ENCODE results near the gene GTPBP10. TPM values are rescaled to one million over a fixed set of nuclear protein-coding genes. Genes with fewer than 3 reads are reported as not detected.
"Not testable (repeated sequence)": the region's sequence is repeated elsewhere in the genome, so short reads cannot be mapped to it uniquely, and the experiment has no call there.

Gene GTPBP10
- total and polyA plus RNA-seq, 5 donors from 2014 or later, result 27.2 to 49.1 (median 37.3) TPM

DNA sequence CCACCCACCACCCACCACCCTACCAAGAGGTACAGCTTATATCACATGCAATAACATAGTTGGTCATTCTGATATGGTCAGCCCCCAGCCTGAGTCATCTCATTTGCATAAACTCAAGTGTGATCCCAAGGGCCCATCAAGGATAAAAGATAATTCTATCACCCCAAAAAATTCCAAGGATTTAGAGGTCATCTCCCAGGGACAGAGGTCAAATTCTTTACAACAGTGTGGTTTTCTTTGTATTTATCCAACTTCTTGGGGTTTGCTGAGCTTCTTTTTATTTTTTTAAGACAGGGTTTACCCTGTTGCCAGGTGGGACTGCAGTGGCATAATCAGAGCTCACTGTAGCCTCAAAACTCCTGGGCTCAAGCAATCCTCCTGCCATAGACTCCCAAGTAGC is 9.4 kb upstream of the GTPBP10 start:
- Histone ChIP-seq H3K36me3 (ENCODE audit: control insufficient read depth, insufficient read depth, low read length) (no peaks in the 10 kb centered on the region), H3K4me3 (ENCODE audit: low read depth, low read length) (no peak overlapping the region), H3K9me3 (ENCODE audit: control insufficient read depth in 2 of 2, low read length in 2 of 2) (no peaks in the 10 kb centered on the region), H3K27ac (ENCODE audit: insufficient read depth, low read length, poor library complexity, severe bottlenecking) (no peak overlapping the region), H3K27me3 (ENCODE audit: control insufficient read depth, insufficient read depth, low read length) (no peaks in the 10 kb centered on the region), H3K4me1 (ENCODE audit: control insufficient read depth, insufficient read depth, low read length, poor library complexity, severe bottlenecking) (no peaks in the 10 kb centered on the region)
- Mint-ChIP-seq H3K9me3 (no peaks in the 10 kb centered on the region), H3K4me1 (peaks cover 0 to 4% (median 0%) of the 10 kb centered on the region in 4 donors), H3K36me3 (no peaks in the 10 kb centered on the region), H3K4me3 (no peak overlapping the region), H3K27ac (no peak overlapping the region), H3K27me3 (peaks cover 4% of the 10 kb centered on the region)
- no peak for ATAC-seq (ENCODE audit: low read depth in 2 of 2)
- DNase-seq, result no peak

DNA sequence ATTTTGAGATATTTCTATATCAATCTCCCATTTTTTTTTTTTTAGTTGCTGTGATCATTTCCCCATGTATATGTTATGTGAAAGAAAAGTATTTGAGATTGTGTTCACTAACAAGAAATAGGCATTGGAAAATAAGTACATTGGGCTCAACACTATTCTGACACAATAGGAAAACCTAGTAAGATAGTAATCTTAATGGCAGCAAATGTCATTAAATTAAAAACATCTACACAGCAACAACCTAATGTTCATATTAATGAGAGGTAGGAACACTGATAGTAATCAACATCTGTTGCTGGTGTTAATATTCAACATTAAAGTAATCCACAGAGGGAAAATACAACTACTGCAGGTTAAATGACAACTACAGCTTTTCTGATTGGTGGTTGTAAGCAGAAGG is 1.5 kb upstream of the GTPBP10 start:
- Histone ChIP-seq H3K27me3 (ENCODE audit: control insufficient read depth, insufficient read depth, low read length) (no peaks in the 10 kb centered on the region), H3K36me3 (ENCODE audit: control insufficient read depth, insufficient read depth, low read length) (peaks cover 3% of the 10 kb centered on the region), H3K9me3 (ENCODE audit: control insufficient read depth in 2 of 2, low read length in 2 of 2) (no peaks in the 10 kb centered on the region), H3K4me3 (ENCODE audit: low read depth, low read length) (no peak overlapping the region), H3K27ac (ENCODE audit: insufficient read depth, low read length, poor library complexity, severe bottlenecking) (no peak overlapping the region), H3K4me1 (ENCODE audit: control insufficient read depth, insufficient read depth, low read length, poor library complexity, severe bottlenecking) (peaks cover 32% of the 10 kb centered on the region)
- Mint-ChIP-seq H3K27ac (peak overlapping the region in 2 of 3 donors; percentile 99 to 100), H3K4me3 (peak overlapping the region; percentile 95 to 99 (median 98)), H3K9me3 (peaks cover 0 to 2% (median 0%) of the 10 kb centered on the region in 7 donors), H3K36me3 (peaks cover 17% of the 10 kb centered on the region), H3K27me3 (peaks cover 11% of the 10 kb centered on the region), H3K4me1 (peaks cover 24 to 51% (median 36%) of the 10 kb centered on the region in 4 donors)
- DNase-seq (no peak), ATAC-seq (ENCODE audit: low read depth in 2 of 2) (no peak)

DNA sequence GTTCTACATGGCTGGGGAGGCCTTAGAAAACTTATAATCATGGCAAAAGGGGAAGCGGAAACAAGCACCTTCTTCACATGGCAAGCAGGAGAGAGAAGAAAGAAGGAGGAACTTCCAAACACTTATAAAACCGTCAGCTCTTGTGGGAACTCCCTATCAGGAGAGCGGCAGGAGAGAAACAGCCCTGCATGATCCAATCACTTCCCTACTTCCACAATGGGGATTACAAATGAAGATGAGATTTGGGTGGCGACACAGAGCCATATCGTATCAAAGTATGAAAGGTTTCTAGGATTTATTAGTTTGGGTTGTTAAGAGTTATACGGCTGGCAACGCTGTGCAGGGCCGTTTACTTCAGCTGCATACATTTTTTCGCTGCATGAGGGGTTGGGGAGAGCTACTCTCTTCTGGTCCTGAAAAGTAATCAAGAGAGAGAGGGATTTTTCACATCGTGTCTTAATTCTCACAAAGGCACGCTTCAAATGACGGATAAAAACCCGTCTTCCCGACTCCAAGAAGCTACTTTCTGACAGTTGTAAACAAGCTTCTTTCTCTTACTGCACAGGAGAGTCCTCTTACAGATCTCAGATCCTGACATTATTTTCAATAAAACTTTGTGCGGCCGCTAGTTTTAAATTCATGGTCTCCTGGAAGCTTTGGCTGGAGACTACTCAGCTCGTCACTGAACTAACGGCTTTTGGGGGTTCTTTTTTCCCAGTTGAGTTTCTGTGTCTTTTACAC is 751 bp upstream of the GTPBP10 start:
- DNase-seq, result peak in 1 of 3 donors; percentile 49
- Histone ChIP-seq H3K4me3 (ENCODE audit: low read depth, low read length) (peak overlapping the region; percentile 99), H3K9me3 (ENCODE audit: control insufficient read depth in 2 of 2, low read length in 2 of 2) (no peaks in the 10 kb centered on the region), H3K27me3 (ENCODE audit: control insufficient read depth, insufficient read depth, low read length) (no peaks in the 10 kb centered on the region), H3K4me1 (ENCODE audit: control insufficient read depth, insufficient read depth, low read length, poor library complexity, severe bottlenecking) (peaks cover 32% of the 10 kb centered on the region), H3K36me3 (ENCODE audit: control insufficient read depth, insufficient read depth, low read length) (peaks cover 3% of the 10 kb centered on the region), H3K27ac (ENCODE audit: insufficient read depth, low read length, poor library complexity, severe bottlenecking) (peak overlapping the region; percentile 93)
- peaks cover 11% of the 10 kb centered on the region for H3K27me3 Mint-ChIP-seq
- peaks cover 0 to 2% (median 0%) of the 10 kb centered on the region in 7 donors for H3K9me3 Mint-ChIP-seq
- H3K4me3 Mint-ChIP-seq, result peak overlapping the region; percentile 95 to 99 (median 98)
- no peak for ATAC-seq (ENCODE audit: low read depth in 2 of 2)
- peaks cover 22% of the 10 kb centered on the region for H3K36me3 Mint-ChIP-seq
- peaks cover 31 to 59% (median 40%) of the 10 kb centered on the region in 4 donors for H3K4me1 Mint-ChIP-seq
- peak overlapping the region; percentile 97 to 100 (median 99) for H3K27ac Mint-ChIP-seq

DNA sequence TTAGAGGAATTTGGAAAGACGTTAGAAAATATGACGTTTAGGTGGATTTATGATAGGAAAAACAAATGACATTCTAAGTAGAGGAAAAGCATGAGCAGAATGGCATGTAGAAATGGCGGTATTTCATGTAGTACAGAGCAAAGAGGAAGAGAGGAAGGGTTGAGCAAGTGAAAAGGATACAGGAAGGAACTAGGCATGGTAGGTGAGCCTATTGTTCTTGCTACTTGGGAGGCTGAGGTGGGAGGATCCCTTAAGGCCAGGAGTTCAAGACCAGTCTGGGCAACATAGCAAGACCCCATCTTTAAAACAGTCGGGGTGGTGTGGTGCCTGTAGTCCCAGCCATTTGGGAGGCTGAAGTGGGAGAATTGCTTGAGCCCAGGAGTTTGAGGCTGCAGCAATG is 1.2 kb downstream of the GTPBP10 start:
- Mint-ChIP-seq H3K27me3 (peaks cover 11% of the 10 kb centered on the region), H3K27ac (peak overlapping the region; percentile 97 to 100 (median 99)), H3K9me3 (peaks cover 0 to 2% (median 0%) of the 10 kb centered on the region in 7 donors), H3K4me1 (peaks cover 36 to 71% (median 51%) of the 10 kb centered on the region in 4 donors), H3K36me3 (peaks cover 34% of the 10 kb centered on the region), H3K4me3 (peak overlapping the region; percentile 95 to 99 (median 98))
- ATAC-seq (ENCODE audit: low read depth in 2 of 2), result no peak
- H3K36me3 ChIP-seq (ENCODE audit: control insufficient read depth, insufficient read depth, low read length), result peaks cover 9% of the 10 kb centered on the region
- no peaks in the 10 kb centered on the region for H3K9me3 ChIP-seq (ENCODE audit: control insufficient read depth in 2 of 2, low read length in 2 of 2)
- no peak overlapping the region for H3K27ac ChIP-seq (ENCODE audit: insufficient read depth, low read length, poor library complexity, severe bottlenecking)
- no peak for DNase-seq
- H3K4me1 ChIP-seq (ENCODE audit: control insufficient read depth, insufficient read depth, low read length, poor library complexity, severe bottlenecking), result peaks cover 32% of the 10 kb centered on the region
- H3K4me3 ChIP-seq (ENCODE audit: low read depth, low read length), result peak overlapping the region; percentile 99
- H3K27me3 ChIP-seq (ENCODE audit: control insufficient read depth, insufficient read depth, low read length), result no peaks in the 10 kb centered on the region

DNA sequence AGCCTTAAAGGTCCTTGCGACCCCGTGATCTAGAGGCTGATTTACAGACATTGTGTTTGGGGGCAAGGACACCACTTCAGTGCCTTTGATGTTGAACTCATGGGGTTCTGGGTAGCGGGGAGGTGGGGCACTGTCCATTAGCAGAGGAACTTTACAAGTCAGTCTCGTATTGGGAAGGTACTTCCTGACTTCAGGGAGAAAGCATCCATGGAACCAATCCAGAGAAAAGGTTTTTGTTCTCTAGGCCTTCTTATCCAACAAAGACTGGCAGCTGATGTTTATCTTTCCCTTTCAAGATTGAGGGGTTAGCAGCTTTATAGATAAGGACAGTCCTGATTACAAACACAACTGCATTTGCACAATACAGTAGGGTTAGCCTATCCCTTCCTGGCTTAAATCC is 2.8 kb downstream of the GTPBP10 start:
- H3K36me3 ChIP-seq (ENCODE audit: control insufficient read depth, insufficient read depth, low read length), result peaks cover 24% of the 10 kb centered on the region
- ATAC-seq (ENCODE audit: low read depth in 2 of 2) (no peak), DNase-seq (no peak)
- peak overlapping the region in 2 of 3 donors; percentile 81 to 99 for H3K27ac Mint-ChIP-seq
- H3K4me3 Mint-ChIP-seq, result peak overlapping the region in 3 of 4 donors; percentile 17 to 65 (median 47)
- peaks cover 36 to 78% (median 54%) of the 10 kb centered on the region in 4 donors for H3K4me1 Mint-ChIP-seq
- peaks cover 0 to 2% (median 0%) of the 10 kb centered on the region in 7 donors for H3K9me3 Mint-ChIP-seq
- H3K9me3 ChIP-seq (ENCODE audit: control insufficient read depth in 2 of 2, low read length in 2 of 2), result no peaks in the 10 kb centered on the region
- peaks cover 43% of the 10 kb centered on the region for H3K36me3 Mint-ChIP-seq
- H3K4me3 ChIP-seq (ENCODE audit: low read depth, low read length), result no peak overlapping the region
- H3K27ac ChIP-seq (ENCODE audit: insufficient read depth, low read length, poor library complexity, severe bottlenecking), result no peak overlapping the region
- peaks cover 32% of the 10 kb centered on the region for H3K4me1 ChIP-seq (ENCODE audit: control insufficient read depth, insufficient read depth, low read length, poor library complexity, severe bottlenecking)
- no peaks in the 10 kb centered on the region for H3K27me3 ChIP-seq (ENCODE audit: control insufficient read depth, insufficient read depth, low read length)
- peaks cover 11% of the 10 kb centered on the region for H3K27me3 Mint-ChIP-seq

DNA sequence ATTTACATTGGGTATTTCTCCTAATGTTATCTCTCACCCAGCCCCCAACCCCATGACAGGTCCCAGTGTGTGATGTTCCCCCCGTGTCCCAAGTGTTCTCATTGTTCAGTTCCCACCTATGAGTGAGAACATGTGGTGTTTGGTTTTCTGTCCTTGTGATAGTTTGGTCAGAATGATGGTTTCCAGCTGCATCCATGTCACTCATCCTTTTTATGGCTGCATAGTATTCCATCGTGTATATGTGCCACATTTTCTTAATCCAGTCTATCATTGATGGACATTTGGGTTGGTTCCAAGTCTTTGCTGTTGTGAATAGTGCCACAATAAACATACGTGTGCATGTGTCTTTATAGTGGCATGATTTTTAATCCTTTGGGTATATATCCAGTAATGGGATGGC is 3.5 kb downstream of the GTPBP10 start:
- Mint-ChIP-seq H3K4me3 (peak overlapping the region in 1 of 4 donors; percentile 61), H3K27ac (peak overlapping the region in 1 of 3 donors; percentile 8), H3K4me1 (peaks cover 35 to 76% (median 52%) of the 10 kb centered on the region in 4 donors), H3K36me3 (peaks cover 45% of the 10 kb centered on the region), H3K27me3 (peaks cover 11% of the 10 kb centered on the region)
- H3K27ac ChIP-seq (ENCODE audit: insufficient read depth, low read length, poor library complexity, severe bottlenecking); DNase-seq; H3K27me3 ChIP-seq (ENCODE audit: control insufficient read depth, insufficient read depth, low read length); H3K9me3 Mint-ChIP-seq; ATAC-seq (ENCODE audit: low read depth in 2 of 2); H3K9me3 ChIP-seq (ENCODE audit: control insufficient read depth in 2 of 2, low read length in 2 of 2); H3K4me3 ChIP-seq (ENCODE audit: low read depth, low read length): not testable (repeated sequence)
- H3K36me3 ChIP-seq (ENCODE audit: control insufficient read depth, insufficient read depth, low read length), result peaks cover 29% of the 10 kb centered on the region
- H3K4me1 ChIP-seq (ENCODE audit: control insufficient read depth, insufficient read depth, low read length, poor library complexity, severe bottlenecking), result peaks cover 32% of the 10 kb centered on the region

DNA sequence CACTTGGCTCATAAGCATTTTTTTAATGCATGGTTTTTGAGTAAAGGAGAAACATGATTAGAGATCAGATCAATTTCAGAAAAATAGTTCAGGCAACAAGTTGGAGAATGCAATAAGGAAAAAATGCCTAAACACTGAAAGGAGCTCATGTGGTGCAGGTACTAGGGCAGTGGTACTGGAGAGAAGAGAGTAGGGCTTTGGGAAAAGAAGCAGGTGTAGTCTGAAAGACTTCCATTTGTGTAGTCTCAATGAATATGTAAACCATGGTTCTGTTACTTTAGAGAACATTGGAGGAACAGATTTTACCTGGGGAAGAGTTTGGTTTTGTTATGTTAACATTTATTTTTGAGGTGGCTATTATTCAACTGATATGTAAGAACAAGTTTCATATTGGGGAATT is 5.5 kb downstream of the GTPBP10 start:
- Mint-ChIP-seq H3K4me1 (peaks cover 31 to 59% (median 40%) of the 10 kb centered on the region in 4 donors), H3K4me3 (no peak overlapping the region), H3K9me3 (peaks cover 0 to 7% (median 3%) of the 10 kb centered on the region in 7 donors), H3K27me3 (peaks cover 5% of the 10 kb centered on the region), H3K27ac (peak overlapping the region; percentile 23 to 42 (median 27)), H3K36me3 (peaks cover 60% of the 10 kb centered on the region)
- Histone ChIP-seq H3K4me1 (ENCODE audit: control insufficient read depth, insufficient read depth, low read length, poor library complexity, severe bottlenecking) (peaks cover 19% of the 10 kb centered on the region), H3K9me3 (ENCODE audit: control insufficient read depth in 2 of 2, low read length in 2 of 2) (peaks cover 5 to 10% of the 10 kb centered on the region in 2 experiments), H3K27me3 (ENCODE audit: control insufficient read depth, insufficient read depth, low read length) (no peaks in the 10 kb centered on the region), H3K4me3 (ENCODE audit: low read depth, low read length) (no peak overlapping the region), H3K27ac (ENCODE audit: insufficient read depth, low read length, poor library complexity, severe bottlenecking) (no peak overlapping the region), H3K36me3 (ENCODE audit: control insufficient read depth, insufficient read depth, low read length) (peaks cover 49% of the 10 kb centered on the region)
- DNase-seq (no peak), ATAC-seq (ENCODE audit: low read depth in 2 of 2) (no peak)

Data from CD4-positive, CD25-positive, alpha-beta regulatory T cell (primary cell).